Hepatocyte (in vitro differentiated cells): ENCODE results near the gene MAP4K3.

Experiments
- EZH2 ChIP-seq: fragments of 200-600 bp; sonication (generic); IDR thresholded peaks from 2 replicates; pipeline ENCODE4 v1.6.1; 2016; ENCODE audit warnings: antibody characterized with exemption, mild to moderate bottlenecking, borderline replicate concordance
- EZH2phosphoT487 ChIP-seq: fragments of 200-600 bp; sonication (generic); IDR thresholded peaks from one replicate; pipeline ENCODE4 v1.6.1; 2018; ENCODE audit warnings: antibody characterized with exemption, mild to moderate bottlenecking, low read depth, moderate library complexity; ENCODE audit not compliant: unreplicated experiment, severe bottlenecking
- TF ChIP-seq, protein P1 (sequence below): fragments of 200-600 bp; sonication (generic); IDR thresholded peaks from 2 replicates; pipeline ENCODE4 v1.5.1; 2016; ENCODE audit warnings: antibody characterized with exemption, mild to moderate bottlenecking; ENCODE audit not compliant: poor library complexity

DNA sequence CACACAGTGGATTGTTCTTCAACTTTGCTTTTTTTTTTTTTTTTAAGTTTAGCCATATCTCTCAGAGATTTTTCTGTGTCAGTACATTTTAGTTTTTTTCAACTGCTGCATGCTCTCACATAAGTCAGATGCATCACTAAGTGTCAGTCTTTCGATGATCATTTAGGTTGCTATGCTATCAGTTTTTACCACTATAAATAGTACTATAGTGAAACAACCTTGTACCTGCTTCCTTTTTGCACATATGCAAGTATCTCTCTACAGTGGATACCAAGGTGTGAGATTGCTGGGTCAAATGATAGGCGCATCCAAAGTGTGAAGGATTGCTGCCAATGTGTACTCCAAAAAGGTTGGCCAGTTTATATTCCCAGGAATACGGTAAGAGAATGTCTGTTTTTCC lies 33.5 kb upstream of the MAP4K3 start:
- TF ChIP-seq, protein P1, sequence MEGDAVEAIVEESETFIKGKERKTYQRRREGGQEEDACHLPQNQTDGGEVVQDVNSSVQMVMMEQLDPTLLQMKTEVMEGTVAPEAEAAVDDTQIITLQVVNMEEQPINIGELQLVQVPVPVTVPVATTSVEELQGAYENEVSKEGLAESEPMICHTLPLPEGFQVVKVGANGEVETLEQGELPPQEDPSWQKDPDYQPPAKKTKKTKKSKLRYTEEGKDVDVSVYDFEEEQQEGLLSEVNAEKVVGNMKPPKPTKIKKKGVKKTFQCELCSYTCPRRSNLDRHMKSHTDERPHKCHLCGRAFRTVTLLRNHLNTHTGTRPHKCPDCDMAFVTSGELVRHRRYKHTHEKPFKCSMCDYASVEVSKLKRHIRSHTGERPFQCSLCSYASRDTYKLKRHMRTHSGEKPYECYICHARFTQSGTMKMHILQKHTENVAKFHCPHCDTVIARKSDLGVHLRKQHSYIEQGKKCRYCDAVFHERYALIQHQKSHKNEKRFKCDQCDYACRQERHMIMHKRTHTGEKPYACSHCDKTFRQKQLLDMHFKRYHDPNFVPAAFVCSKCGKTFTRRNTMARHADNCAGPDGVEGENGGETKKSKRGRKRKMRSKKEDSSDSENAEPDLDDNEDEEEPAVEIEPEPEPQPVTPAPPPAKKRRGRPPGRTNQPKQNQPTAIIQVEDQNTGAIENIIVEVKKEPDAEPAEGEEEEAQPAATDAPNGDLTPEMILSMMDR = no peak
- TF ChIP-seq EZH2 (no peak), EZH2phosphoT487 (no peak)
